ENCODE results near the gene PATJ. TPM values are rescaled to one million over a fixed set of nuclear protein-coding genes. Genes with fewer than 3 reads are reported as not detected.

Gene PATJ
- total and polyA plus RNA-seq, 2 donors (not counting 1 experiment from before 2014, with no cell fraction given), result 8.0 to 45.3 TPM

- Mint-ChIP-seq H3K27ac (no peak overlapping the region), H3K4me1 (peaks cover 6% of the 10 kb centered on the region), H3K9me3 (ENCODE audit: insufficient read depth) (no peaks in the 10 kb centered on the region), H3K4me3 (no peak overlapping the region), H3K27me3 (peaks cover 3% of the 10 kb centered on the region)
- Histone ChIP-seq H2AFZ (ENCODE audit: insufficient read depth, low read depth, low read length, poor library complexity, severe bottlenecking) (no peak overlapping the region), H3K27ac (ENCODE audit: low read length in 2 of 2) (no peak overlapping the region), H3K36me3 (replicated peaks in 1 of 2; ENCODE audit: control extremely low read depth in 1 of 2, control insufficient read depth in 1 of 2, extremely low read depth in 1 of 2, insufficient read depth in 2 of 2, low read length in 1 of 2) (no peaks in the 10 kb centered on the region), H4K20me1 (ENCODE audit: control insufficient read depth, insufficient read depth, low read length, poor library complexity, severe bottlenecking) (no peaks in the 10 kb centered on the region), H3K79me2 (ENCODE audit: control insufficient read depth, insufficient read depth, low read length) (no peaks in the 10 kb centered on the region), H3K27me3 (replicated peaks in 1 of 4; ENCODE audit: control extremely low read depth in 1 of 4, control insufficient read depth in 3 of 4, insufficient read depth in 4 of 4, low read length in 3 of 4) (no peaks in the 10 kb centered on the region), H3K9ac (ENCODE audit: low read length) (no peak overlapping the region), H3K4me1 (ENCODE audit: control insufficient read depth in 2 of 2, insufficient read depth in 2 of 2, low read length in 2 of 2) (no peaks in the 10 kb centered on the region), H3K4me2 (replicated peaks; ENCODE audit: low read depth, low read length, poor library complexity, severe bottlenecking) (no peak overlapping the region), H3K4me3 (ENCODE audit: control extremely low read depth in 1 of 5, extremely low read depth in 1 of 5, insufficient read depth in 1 of 5, low read depth in 2 of 5, low read length in 4 of 5) (no peak overlapping the region), H3K9me3 (ENCODE audit: control extremely low read depth in 1 of 3, control insufficient read depth in 2 of 3, insufficient read depth in 1 of 3, low read length in 2 of 3) (peaks cover 1 to 8% (median 5%) of the 10 kb centered on the region in 3 donors)
- no peak for ATAC-seq (ENCODE audit: low read depth)
- WGBS (ENCODE audit: insufficient coverage), result 90% methylated on average over 3 of the region's 4 CpGs
- no peak for DNase-seq
- intact Hi-C loops (cut with micrococcal nuclease), result no loop called here
- TF ChIP-seq EZH2 (IDR thresholded peaks at IDR 0.05; ENCODE audit: borderline replicate concordance, insufficient read depth, low read depth, low read length, poor library complexity, severe bottlenecking) (no peak), CTCF (IDR thresholded peaks at IDR 0.05) (no peak)
- CTCF ChIA-PET, result no interaction called here
- POLR2A ChIA-PET, result no interaction called here
Observed at GRCh38 chr1:62025154-62025553, 282.9 kb downstream of the PATJ start.

GRCh38 chr1:62025892-62026291, 283.6 kb downstream of the PATJ start:
- H3K4me2 ChIP-seq (replicated peaks; ENCODE audit: low read depth, low read length, poor library complexity, severe bottlenecking), result no peak overlapping the region
- Mint-ChIP-seq H3K27me3 (peaks cover 3% of the 10 kb centered on the region), H3K27ac (no peak overlapping the region), H3K4me3 (no peak overlapping the region), H3K4me1 (peaks cover 6% of the 10 kb centered on the region), H3K9me3 (ENCODE audit: insufficient read depth) (no peaks in the 10 kb centered on the region)
- H3K4me3 ChIP-seq (ENCODE audit: control extremely low read depth in 1 of 5, extremely low read depth in 1 of 5, insufficient read depth in 1 of 5, low read depth in 2 of 5, low read length in 4 of 5), result no peak overlapping the region
- H4K20me1 ChIP-seq (ENCODE audit: control insufficient read depth, insufficient read depth, low read length, poor library complexity, severe bottlenecking), result no peaks in the 10 kb centered on the region
- ChIA-PET POLR2A (no interaction called here), CTCF (no interaction called here)
- peaks cover 1 to 8% (median 5%) of the 10 kb centered on the region in 3 donors for H3K9me3 ChIP-seq (ENCODE audit: control extremely low read depth in 1 of 3, control insufficient read depth in 2 of 3, insufficient read depth in 1 of 3, low read length in 2 of 3)
- H3K4me1 ChIP-seq (ENCODE audit: control insufficient read depth in 2 of 2, insufficient read depth in 2 of 2, low read length in 2 of 2), result no peaks in the 10 kb centered on the region
- no peak overlapping the region for H3K9ac ChIP-seq (ENCODE audit: low read length)
- H3K79me2 ChIP-seq (ENCODE audit: control insufficient read depth, insufficient read depth, low read length), result no peaks in the 10 kb centered on the region
- H3K27me3 ChIP-seq (replicated peaks in 1 of 4; ENCODE audit: control extremely low read depth in 1 of 4, control insufficient read depth in 3 of 4, insufficient read depth in 4 of 4, low read length in 3 of 4), result no peaks in the 10 kb centered on the region
- no peak for ATAC-seq (ENCODE audit: low read depth)
- no CpG with 5 or more reads among the region's 2 CpGs for WGBS (ENCODE audit: insufficient coverage)
- no peaks in the 10 kb centered on the region for H3K36me3 ChIP-seq (replicated peaks in 1 of 2; ENCODE audit: control extremely low read depth in 1 of 2, control insufficient read depth in 1 of 2, extremely low read depth in 1 of 2, insufficient read depth in 2 of 2, low read length in 1 of 2)
- no peak for DNase-seq
- no peak overlapping the region for H3K27ac ChIP-seq (ENCODE audit: low read length in 2 of 2)
- intact Hi-C loops (cut with micrococcal nuclease), result no loop called here
- TF ChIP-seq CTCF (IDR thresholded peaks at IDR 0.05) (no peak), EZH2 (IDR thresholded peaks at IDR 0.05; ENCODE audit: borderline replicate concordance, insufficient read depth, low read depth, low read length, poor library complexity, severe bottlenecking) (no peak)
- no peak overlapping the region for H2AFZ ChIP-seq (ENCODE audit: insufficient read depth, low read depth, low read length, poor library complexity, severe bottlenecking)
